Measurements from ENCODE around the gene ZNF888.
"Not testable (repeated sequence)": the region's sequence is repeated elsewhere in the genome, so short reads cannot be mapped to it uniquely, and the experiment has no call there.

The ZNF888 gene

DNA sequence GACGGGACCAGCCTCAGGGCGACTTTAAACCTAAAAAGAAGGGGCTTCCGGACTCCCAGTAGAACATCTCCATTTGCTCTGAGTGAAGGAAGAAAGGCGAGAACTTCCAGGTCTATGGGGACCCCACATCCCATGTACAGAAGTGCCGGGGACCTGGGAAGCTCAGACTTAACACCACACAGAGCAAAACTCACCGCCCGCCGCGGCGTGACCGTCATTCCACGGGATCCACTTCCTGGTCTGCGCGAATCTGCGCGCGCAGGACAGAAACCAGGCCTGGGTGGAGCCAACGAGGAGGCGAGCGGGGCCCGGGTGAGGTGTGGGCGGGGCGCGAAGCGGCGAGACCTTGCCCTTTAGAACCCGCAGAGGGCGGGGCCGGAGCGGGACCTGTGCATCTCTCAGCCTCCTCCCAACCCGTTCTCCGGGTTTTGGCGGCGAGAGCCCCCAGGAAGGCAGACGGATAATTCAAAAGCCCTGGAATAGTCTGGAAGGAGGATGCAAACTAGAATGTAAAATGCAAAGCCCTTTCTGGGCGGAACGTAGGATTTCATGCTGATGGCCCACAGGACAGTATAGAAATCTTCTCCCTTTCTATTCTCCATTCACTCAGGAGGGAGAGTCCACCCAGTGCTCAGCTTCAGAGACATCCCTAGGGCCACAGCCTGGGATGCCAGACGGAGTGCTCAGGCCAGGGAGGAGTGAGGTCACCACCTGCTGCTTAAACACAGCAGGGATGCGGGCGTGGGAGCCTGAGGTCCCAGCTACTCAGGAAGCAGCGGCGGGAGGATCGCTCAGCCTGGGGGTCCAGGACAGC lies 65.6 kb downstream of the ZNF888 start, which contains the start of gene ZNF468:
Gene ZNF468, minus strand, starts transcription at position 242 of the 814 bp plus-strand sequence. CDS start 3,347 bp downstream, outside the sequence.
- Histone ChIP-seq H3K27ac (replicated peaks) (peak within 1 kb of the TSS; percentile 82), H3K4me3 (replicated peaks; ENCODE audit: insufficient read depth, low read length) (peak within 1 kb of the TSS; percentile 64)
- not testable (repeated sequence) for H3K27me3 ChIP-seq (ENCODE audit: insufficient read depth, poor library complexity, severe bottlenecking)
- DNase-seq (ENCODE audit: low read depth in 1 of 2, low spot score in 1 of 2): peak; percentile 36 to 65
- TF ChIP-seq, protein P1, sequence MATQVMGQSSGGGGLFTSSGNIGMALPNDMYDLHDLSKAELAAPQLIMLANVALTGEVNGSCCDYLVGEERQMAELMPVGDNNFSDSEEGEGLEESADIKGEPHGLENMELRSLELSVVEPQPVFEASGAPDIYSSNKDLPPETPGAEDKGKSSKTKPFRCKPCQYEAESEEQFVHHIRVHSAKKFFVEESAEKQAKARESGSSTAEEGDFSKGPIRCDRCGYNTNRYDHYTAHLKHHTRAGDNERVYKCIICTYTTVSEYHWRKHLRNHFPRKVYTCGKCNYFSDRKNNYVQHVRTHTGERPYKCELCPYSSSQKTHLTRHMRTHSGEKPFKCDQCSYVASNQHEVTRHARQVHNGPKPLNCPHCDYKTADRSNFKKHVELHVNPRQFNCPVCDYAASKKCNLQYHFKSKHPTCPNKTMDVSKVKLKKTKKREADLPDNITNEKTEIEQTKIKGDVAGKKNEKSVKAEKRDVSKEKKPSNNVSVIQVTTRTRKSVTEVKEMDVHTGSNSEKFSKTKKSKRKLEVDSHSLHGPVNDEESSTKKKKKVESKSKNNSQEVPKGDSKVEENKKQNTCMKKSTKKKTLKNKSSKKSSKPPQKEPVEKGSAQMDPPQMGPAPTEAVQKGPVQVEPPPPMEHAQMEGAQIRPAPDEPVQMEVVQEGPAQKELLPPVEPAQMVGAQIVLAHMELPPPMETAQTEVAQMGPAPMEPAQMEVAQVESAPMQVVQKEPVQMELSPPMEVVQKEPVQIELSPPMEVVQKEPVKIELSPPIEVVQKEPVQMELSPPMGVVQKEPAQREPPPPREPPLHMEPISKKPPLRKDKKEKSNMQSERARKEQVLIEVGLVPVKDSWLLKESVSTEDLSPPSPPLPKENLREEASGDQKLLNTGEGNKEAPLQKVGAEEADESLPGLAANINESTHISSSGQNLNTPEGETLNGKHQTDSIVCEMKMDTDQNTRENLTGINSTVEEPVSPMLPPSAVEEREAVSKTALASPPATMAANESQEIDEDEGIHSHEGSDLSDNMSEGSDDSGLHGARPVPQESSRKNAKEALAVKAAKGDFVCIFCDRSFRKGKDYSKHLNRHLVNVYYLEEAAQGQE (IDR thresholded peaks at IDR 0.05; ENCODE audit: insufficient replicate concordance, low read depth): peak; percentile 14
- peak; percentile 83 for TF ChIP-seq POLR2AphosphoS5 (IDR thresholded peaks at IDR 0.05; ENCODE audit: low read depth)
- TF ChIP-seq SPI1 (IDR thresholded peaks at IDR 0.05; ENCODE audit: borderline replicate concordance, low read depth): peak; percentile 19; the same call in 1 of the 2 replicates

DNA sequence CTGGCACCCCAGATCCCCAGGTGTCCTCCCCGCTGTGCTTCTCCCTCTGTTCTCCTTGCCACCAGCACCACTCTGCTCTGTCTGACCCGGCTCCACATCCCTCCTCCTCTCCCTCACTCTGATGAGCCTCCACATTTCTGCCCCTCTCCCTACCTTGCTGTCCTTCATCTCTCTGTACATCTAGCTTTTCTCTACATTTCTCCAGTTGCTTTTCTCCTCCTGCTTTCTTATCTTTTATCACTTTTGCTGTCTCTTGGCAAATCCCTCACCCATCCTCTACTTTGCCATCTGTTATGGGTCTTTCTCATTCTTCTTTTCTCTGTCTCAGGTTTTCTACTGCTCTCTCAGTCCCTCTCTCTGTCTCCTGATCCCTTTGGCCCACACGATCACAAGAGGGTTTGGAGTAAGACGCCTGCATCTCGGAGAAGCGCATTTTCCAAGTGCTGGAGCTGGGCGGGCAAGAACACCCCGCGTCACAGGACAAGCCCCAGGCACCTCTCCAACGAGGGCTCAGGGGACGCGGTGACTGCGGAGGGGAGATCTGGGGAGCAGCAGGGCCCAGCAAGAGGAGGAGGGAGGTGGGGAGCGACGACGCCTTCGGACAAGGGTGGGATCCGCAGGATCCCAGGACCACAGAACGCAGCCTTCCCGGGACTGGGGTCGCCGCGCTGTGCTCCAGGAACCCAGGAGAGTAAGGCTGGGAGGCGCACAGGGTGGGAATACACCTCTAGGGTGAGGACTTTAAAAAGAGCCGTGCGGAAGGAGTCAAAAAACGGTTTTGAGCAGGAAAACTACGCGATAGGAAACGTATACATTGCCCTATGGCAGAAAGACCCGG lies 66.5 kb downstream of the ZNF888 start:
- peak overlapping the region; percentile 82 for H3K27ac ChIP-seq (replicated peaks)

More for the DNA sequence above, 66.5 kb downstream of the ZNF888 start:
- H3K4me3 ChIP-seq (replicated peaks; ENCODE audit: insufficient read depth, low read length): peak overlapping the region; percentile 64
- not testable (repeated sequence) for H3K27me3 ChIP-seq (ENCODE audit: insufficient read depth, poor library complexity, severe bottlenecking); DNase-seq (ENCODE audit: low read depth in 1 of 2, low spot score in 1 of 2)

All from HL-60 (cell line).